GM21360 (cell line): ENCODE data around the gene TBKBP1.
"Not testable (repeated sequence)": the region's sequence is repeated elsewhere in the genome, so short reads cannot be mapped to it uniquely, and the experiment has no call there.

Source experiments
- ATAC-seq: cut with Tn5 transposase; IDR thresholded peaks from one replicate; pipeline ENCODE4 v1.9.1; 2021; ENCODE audit warnings: mild to moderate bottlenecking, moderate library complexity; ENCODE audit not compliant: unreplicated experiment

Gene TBKBP1

GRCh38 chr17:47676510-47677165 lies 17.3 kb upstream of the TBKBP1 start:
- ATAC-seq = no peak

- no peak for ATAC-seq
Observed at GRCh38 chr17:47678196-47678595, 15.8 kb upstream of the TBKBP1 start.

- ATAC-seq = no peak
Observed at GRCh38 chr17:47682138-47682537, 11.8 kb upstream of the TBKBP1 start.

GRCh38 chr17:47682727-47683126 lies 11.2 kb upstream of the TBKBP1 start:
- not testable (repeated sequence) for ATAC-seq

- ATAC-seq = no peak
Observed at GRCh38 chr17:47684025-47684424, 9.9 kb upstream of the TBKBP1 start.

- ATAC-seq = no peak
Observed at GRCh38 chr17:47684535-47685193, 9.3 kb upstream of the TBKBP1 start.

GRCh38 chr17:47685556-47686275 lies 8.2 kb upstream of the TBKBP1 start:
- no peak for ATAC-seq

GRCh38 chr17:47686276-47686635 lies 7.7 kb upstream of the TBKBP1 start:
- ATAC-seq = no peak

GRCh38 chr17:47686664-47687327 lies 7.2 kb upstream of the TBKBP1 start:
- no peak for ATAC-seq

GRCh38 chr17:47687328-47687690 lies 6.7 kb upstream of the TBKBP1 start:
- ATAC-seq = no peak

- no peak for ATAC-seq
Observed at GRCh38 chr17:47687748-47688147, 6.2 kb upstream of the TBKBP1 start.

- no peak for ATAC-seq
Observed at GRCh38 chr17:47690121-47690520, 3.8 kb upstream of the TBKBP1 start.

GRCh38 chr17:47692137-47692894 lies 1.6 kb upstream of the TBKBP1 start:
- ATAC-seq = no peak

GRCh38 chr17:47692895-47693730 lies 848 bp upstream of the TBKBP1 start:
- ATAC-seq = no peak

- no peak for ATAC-seq
Observed at GRCh38 chr17:47694581-47695428, 844 bp downstream of the TBKBP1 start.

- ATAC-seq = no peak
Observed at GRCh38 chr17:47695429-47696376, 1.7 kb downstream of the TBKBP1 start.

- ATAC-seq = no peak
Observed at GRCh38 chr17:47696717-47697642, 3.0 kb downstream of the TBKBP1 start.
